Large intestine (tissue), 3 donors: ENCODE data around the gene FIG4. TPM values are rescaled to one million over a fixed set of nuclear protein-coding genes. Genes with fewer than 3 reads are reported as not detected.
A peak's percentile ranks its signal among the peaks of the same experiment; 100 is the strongest.
"Not testable (repeated sequence)": the region's sequence is repeated elsewhere in the genome, so short reads cannot be mapped to it uniquely, and the experiment has no call there.

Source experiments
- DNase-seq, 2 donors: peaks; one replicate each; pipeline versions ENCODE4 v3.0.0 to v3.0.0-alpha.2; 2013
- H3K27ac ChIP-seq: one replicate; pipeline ENCODE4 v1.5.1; 2013; ENCODE audit warnings: low read length
- H3K27me3 ChIP-seq: 2 replicates; pipeline ENCODE4 v1.6.1; 2013; ENCODE audit warnings: low read length; ENCODE audit not compliant: control insufficient read depth, insufficient read depth
- H3K36me3 ChIP-seq: 2 replicates; pipeline ENCODE4 v1.6.1; 2013; ENCODE audit warnings: low read length; ENCODE audit not compliant: control insufficient read depth, insufficient read depth
- H3K4me1 ChIP-seq: one replicate; pipeline ENCODE4 v1.6.1; 2013; ENCODE audit warnings: low read length; ENCODE audit not compliant: control insufficient read depth, insufficient read depth
- H3K4me3 ChIP-seq: one replicate; pipeline ENCODE4 v1.5.1; 2013; ENCODE audit warnings: low read length
- H3K9me3 ChIP-seq: one replicate; pipeline ENCODE4 v1.6.1; 2013; ENCODE audit warnings: mild to moderate bottlenecking, low read depth, low read length, moderate library complexity; ENCODE audit not compliant: control insufficient read depth
- WGBS: methylation state at CpG from one replicate; pipeline ENCODE4 v1.1.5; 2013; ENCODE audit warnings: low lambda C conversion rate; ENCODE audit not compliant: insufficient coverage; 5-methylcytosine and 5-hydroxymethylcytosine counted together
- polyA plus RNA-seq: library from polyadenylated mRNA; unstranded; fragments of 120-200 nt; gene quantifications from one replicate; pipeline ENCODE4 v1.2.1, GENCODE V29; 2013

The FIG4 gene
- polyA plus RNA-seq, 1 donor, result 15.1 TPM

DNA sequence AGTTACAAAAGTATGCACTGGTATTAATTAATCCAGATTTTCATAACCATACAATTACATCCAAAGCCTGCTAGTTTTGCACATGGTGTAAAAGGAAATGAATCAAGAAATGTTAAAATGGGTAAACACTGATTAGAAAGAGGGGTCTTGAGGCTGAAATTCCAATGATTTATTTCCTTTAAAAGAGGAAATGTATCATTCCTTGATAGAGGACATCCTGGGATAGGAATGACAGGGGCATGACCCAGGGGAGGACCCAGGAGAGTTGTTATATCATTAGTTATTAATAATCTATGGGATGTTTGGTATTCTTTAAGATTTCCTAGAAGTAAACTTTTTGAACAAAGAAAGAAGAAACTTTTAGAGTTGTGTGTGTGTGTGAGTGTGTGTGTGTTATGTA is 18.3 kb upstream of the FIG4 start:
- no peaks in the 10 kb centered on the region for H3K27me3 ChIP-seq
- H3K9me3 ChIP-seq, result no peaks in the 10 kb centered on the region
- DNase-seq, result no peak
- no peak overlapping the region for H3K27ac ChIP-seq
- no peaks in the 10 kb centered on the region for H3K4me1 ChIP-seq
- no peak overlapping the region for H3K4me3 ChIP-seq
- H3K36me3 ChIP-seq, result no peaks in the 10 kb centered on the region

DNA sequence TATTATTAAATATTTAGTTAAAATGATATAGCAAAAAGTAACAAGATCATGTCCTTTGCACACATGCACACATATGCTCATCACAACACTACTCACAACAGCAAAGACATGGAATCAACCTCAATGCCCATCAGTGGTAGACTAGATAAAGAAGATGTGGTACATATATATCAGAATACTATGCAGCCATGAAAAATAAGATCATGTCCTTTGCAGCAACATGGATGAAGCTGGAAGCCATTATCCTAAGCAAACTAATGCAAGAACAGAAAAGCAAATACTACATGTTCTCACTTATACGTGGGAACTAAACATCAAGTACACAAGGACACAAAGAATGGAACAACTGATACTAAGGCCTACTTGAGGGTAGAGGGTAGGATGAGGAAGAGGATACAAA is 14.4 kb upstream of the FIG4 start:
- no CpG with 5 or more reads among the region's 1 CpG for WGBS
- Histone ChIP-seq H3K9me3 (no peaks in the 10 kb centered on the region), H3K36me3 (no peaks in the 10 kb centered on the region), H3K27me3 (no peaks in the 10 kb centered on the region), H3K27ac (no peak overlapping the region), H3K4me3 (no peak overlapping the region), H3K4me1 (no peaks in the 10 kb centered on the region)
- DNase-seq, result no peak

DNA sequence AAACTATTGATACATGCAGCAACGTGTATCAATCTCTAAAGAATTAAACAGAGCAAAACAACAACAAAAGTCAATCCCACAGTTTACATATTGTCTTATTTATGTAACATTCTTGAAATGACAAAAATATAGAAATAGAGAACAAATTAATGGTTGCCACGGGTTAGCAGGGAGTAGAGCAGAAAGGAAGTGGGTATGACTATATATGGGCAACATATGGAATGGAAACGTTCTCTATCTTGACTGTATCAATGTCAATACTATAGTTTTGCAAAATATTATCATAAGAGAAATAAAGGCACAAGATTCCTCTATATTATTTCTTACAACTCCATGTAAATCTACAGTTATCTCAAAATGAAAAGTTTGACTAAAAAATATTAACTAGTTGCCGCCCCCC is 12.9 kb upstream of the FIG4 start:
- Histone ChIP-seq H3K27ac (no peak overlapping the region), H3K4me3 (no peak overlapping the region), H3K27me3 (no peaks in the 10 kb centered on the region), H3K36me3 (no peaks in the 10 kb centered on the region), H3K4me1 (no peaks in the 10 kb centered on the region), H3K9me3 (no peaks in the 10 kb centered on the region)
- 100% methylated on average over 2 of the region's 4 CpGs for WGBS
- DNase-seq, result no peak

DNA sequence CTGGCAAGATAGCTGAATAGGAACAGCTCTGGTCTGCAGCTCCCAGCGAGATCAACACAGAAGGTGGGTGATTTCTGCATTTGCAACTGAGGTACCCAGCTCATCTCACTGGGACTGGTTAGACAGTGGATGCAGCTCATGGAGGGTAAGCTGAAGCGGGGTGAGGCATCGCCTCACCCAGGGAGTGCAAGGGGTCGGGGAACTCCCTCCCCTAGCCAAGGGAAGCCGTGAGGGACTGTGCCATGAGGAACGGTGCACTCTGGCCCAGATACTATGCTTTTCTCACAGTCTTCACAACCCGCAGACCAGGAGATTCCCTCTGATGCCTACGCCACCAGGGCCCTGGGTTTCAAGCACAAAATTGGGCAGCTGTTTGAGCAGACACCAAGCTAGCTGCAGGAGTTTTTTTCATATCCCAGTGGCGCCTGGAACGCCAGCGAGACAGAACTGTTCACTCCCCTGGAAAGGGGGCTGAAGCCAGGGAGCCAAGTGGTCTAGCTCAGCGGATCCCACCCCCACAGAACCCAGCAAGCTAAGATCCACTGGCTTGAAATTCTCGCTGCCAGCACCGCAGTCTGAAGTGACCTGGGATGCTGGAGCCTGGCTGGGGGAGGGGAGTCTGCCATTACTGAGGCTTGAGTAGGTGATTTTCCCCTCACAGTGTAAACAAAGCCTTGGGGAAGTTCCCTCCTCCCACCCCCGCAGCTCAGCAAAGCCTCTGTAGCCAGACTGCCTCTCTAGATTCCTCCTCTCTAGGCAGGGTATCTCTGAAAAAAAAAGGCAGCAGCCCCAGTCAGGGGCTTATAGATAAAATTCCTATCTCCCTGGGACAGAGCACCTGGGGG is 12.2 kb upstream of the FIG4 start:
- not testable (repeated sequence) for H3K4me3 ChIP-seq, H3K4me1 ChIP-seq, H3K36me3 ChIP-seq, H3K9me3 ChIP-seq, H3K27ac ChIP-seq, DNase-seq, H3K27me3 ChIP-seq
- no CpG with 5 or more reads among the region's 15 CpGs for WGBS

DNA sequence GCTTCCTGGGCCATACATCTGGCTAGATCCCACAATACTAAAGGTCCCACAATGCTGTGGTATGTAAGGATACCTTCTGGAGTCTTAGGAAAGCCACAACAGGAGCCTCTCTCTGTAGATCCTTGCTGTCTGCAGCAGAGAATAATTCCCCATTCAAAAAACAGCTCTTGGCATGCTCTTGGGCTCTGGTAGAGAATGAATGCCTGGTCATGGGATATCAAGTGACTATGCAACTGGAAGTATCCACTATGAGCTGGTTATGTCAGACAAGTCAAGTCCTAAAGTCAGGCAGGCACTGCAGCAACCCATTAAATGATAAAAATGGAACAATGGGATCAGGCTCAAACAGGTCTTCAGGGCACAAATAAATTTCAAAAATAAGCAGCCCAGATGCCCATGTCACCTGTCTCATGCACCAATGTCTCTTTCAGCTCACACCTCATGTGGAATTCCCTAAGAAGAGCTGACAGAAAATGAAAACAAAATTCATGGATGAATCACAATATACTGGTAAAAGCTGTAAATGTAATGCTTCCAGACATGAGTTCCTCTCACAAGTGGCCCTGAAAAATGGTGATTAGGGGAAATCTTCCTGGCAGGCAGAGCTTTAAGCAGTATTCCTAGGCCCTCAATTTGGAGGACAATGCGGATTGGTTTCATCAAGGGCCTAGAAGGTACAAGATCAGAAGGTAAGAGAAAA is 4.4 kb upstream of the FIG4 start:
- no peaks in the 10 kb centered on the region for H3K4me1 ChIP-seq
- WGBS, result no CpG with 5 or more reads among the region's 1 CpG

DNA sequence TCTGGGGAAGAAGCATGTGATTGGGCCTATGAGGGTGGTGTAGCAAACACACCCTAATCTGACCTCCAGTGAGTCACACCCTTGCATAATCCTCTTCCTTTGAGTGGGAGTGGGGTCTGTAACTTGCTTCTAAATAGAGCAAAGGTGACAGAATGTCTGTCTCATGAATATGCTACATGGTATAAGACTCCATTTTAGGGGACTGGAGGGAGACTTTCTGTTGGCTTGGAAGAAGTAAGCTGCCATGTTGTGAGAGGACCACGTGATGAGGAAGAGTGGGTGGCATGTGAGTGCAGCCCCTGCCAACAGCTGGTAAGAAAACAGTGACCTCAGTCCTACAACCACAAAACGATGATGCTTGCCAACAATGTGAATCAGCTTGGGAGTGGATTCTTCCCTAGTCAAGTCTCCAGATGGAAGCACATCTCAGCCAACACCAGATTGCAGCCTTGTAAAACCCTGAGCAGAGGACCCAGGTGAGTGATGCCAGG is 3.8 kb upstream of the FIG4 start:
- DNase-seq, result no peak
- no peak overlapping the region for H3K4me3 ChIP-seq
- H3K4me1 ChIP-seq, result no peaks in the 10 kb centered on the region
- no peaks in the 10 kb centered on the region for H3K27me3 ChIP-seq
- WGBS, result no CpG with 5 or more reads among the region's 2 CpGs
- no peak overlapping the region for H3K27ac ChIP-seq
- H3K36me3 ChIP-seq, result no peaks in the 10 kb centered on the region
- no peaks in the 10 kb centered on the region for H3K9me3 ChIP-seq

More for the DNA sequence above, 4.4 kb upstream of the FIG4 start:
- no peaks in the 10 kb centered on the region for H3K9me3 ChIP-seq
- H3K27me3 ChIP-seq, result no peaks in the 10 kb centered on the region
- no peak for DNase-seq
- H3K4me3 ChIP-seq, result no peak overlapping the region
- H3K27ac ChIP-seq, result no peak overlapping the region
- no peaks in the 10 kb centered on the region for H3K36me3 ChIP-seq

DNA sequence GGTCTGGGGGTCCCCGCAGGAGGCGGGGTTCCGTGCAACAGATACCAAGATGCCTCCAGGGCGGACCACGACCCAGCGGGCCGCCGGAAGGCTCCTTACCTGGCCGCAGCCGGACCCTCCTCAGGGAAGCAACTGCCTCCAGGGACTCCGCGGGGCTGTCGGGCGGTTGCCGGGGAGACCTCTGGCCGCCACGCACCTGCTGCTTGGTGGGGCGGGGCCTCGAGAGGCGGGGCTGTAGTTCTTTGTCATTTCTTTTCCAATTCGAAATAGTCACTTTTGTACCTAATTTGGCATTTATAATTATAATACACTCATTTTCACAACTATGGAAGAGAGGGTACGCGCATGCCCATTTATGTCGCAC is 741 bp upstream of the FIG4 start:
- WGBS, result no CpG with 5 or more reads among the region's 24 CpGs
- Histone ChIP-seq H3K27me3 (no peaks in the 10 kb centered on the region), H3K9me3 (no peaks in the 10 kb centered on the region), H3K27ac (peak overlapping the region; percentile 97), H3K36me3 (no peaks in the 10 kb centered on the region), H3K4me3 (peak overlapping the region; percentile 92), H3K4me1 (peaks cover 2% of the 10 kb centered on the region)
- DNase-seq, result peak; percentile 47 to 79

DNA sequence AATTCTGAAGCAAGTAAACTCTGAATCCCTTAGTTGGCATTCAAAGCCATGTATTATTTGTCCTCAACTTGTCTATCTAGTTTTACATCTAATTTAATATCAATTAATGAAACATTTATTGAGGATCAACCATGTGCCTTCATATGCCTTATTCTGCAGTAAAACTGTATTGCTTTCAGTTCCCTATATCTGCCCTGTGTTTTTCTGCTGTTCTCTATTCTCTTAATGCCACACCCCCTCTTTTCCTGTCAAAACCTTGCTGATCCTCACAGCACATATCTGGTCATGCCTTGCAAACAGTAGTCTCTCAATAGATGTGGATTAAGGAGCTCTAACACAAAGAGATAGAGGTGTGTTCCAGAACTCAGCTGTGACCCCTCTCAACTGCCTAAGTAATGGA is 2.0 kb downstream of the FIG4 start:
- no peaks in the 10 kb centered on the region for H3K9me3 ChIP-seq
- H3K27ac ChIP-seq, result no peak overlapping the region
- H3K4me1 ChIP-seq, result peaks cover 2% of the 10 kb centered on the region
- no peaks in the 10 kb centered on the region for H3K27me3 ChIP-seq
- no peak overlapping the region for H3K4me3 ChIP-seq
- no peaks in the 10 kb centered on the region for H3K36me3 ChIP-seq
- DNase-seq, result no peak

DNA sequence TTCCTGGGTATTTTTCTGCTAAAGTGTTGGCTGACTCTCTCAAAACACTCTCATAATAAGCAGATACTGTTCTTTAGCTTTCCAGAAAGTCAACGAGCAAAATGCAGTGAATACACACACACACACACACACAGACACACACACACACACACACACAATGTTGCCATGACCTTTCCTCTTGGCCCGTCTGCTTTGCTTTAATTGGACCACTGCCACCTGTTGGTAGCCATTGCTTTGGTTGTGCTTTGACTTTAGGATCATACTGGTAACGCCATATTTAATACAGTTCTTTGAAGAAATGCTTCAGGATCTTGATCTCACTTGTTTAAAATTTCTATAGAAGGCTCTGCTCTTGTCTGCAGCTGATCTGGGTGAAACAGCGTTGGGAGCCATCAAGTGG is 4.4 kb downstream of the FIG4 start:
- no peaks in the 10 kb centered on the region for H3K27me3 ChIP-seq
- no CpG with 5 or more reads among the region's 4 CpGs for WGBS
- H3K4me3 ChIP-seq, result no peak overlapping the region
- no peak for DNase-seq
- no peak overlapping the region for H3K27ac ChIP-seq
- no peaks in the 10 kb centered on the region for H3K9me3 ChIP-seq
- H3K36me3 ChIP-seq, result peaks cover 2% of the 10 kb centered on the region
- peaks cover 2% of the 10 kb centered on the region for H3K4me1 ChIP-seq

DNA sequence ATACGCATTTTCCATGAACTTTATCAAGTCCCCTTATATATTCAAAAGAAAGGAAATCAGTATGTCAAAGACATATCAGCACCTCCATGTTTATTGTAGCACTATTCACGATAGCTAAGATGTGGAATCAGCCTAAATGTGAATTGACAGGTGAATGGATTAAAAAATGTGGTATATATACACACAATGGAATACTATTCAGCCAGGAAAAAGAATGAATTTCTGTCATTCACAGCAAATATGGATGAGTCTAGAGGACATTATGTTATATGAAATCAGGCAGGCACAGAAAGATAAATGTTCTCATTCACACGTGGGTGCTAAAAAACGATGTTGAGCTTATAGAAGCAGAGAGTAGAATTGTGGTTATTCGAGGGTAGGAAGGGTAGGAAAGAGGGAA is 5.3 kb downstream of the FIG4 start:
- 100% methylated on average over 3 of the region's 5 CpGs for WGBS
- no peaks in the 10 kb centered on the region for H3K27me3 ChIP-seq
- peaks cover 2% of the 10 kb centered on the region for H3K4me1 ChIP-seq
- no peak for DNase-seq
- H3K4me3 ChIP-seq, result no peak overlapping the region
- no peak overlapping the region for H3K27ac ChIP-seq
- no peaks in the 10 kb centered on the region for H3K9me3 ChIP-seq
- H3K36me3 ChIP-seq, result peaks cover 2% of the 10 kb centered on the region

DNA sequence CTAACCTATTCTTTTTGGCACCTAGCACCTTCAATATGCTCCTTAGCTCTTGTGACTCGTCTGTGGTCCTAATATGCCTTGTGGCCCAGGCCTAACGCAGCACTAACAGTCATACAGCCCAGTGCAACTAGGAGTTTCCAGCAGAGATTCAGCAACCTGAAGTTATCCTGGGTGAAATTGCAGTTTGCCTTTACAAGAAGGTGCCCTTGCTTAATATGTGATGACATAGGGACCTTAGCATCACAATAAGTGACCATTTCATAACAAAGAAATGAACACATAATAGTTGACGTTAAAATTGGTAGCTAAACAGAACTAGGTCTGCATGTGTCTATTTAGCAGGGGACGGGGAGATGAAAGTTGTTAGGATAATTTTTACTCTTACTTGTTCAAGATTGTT is 10.1 kb downstream of the FIG4 start:
- no peaks in the 10 kb centered on the region for H3K4me1 ChIP-seq
- no peak overlapping the region for H3K4me3 ChIP-seq
- H3K27ac ChIP-seq, result no peak overlapping the region
- H3K36me3 ChIP-seq, result peaks cover 5% of the 10 kb centered on the region
- no peak for DNase-seq
- no peaks in the 10 kb centered on the region for H3K9me3 ChIP-seq
- 100% methylated on average over 1 of the region's 4 CpGs for WGBS
- no peaks in the 10 kb centered on the region for H3K27me3 ChIP-seq
